GDM1 (cell line): Measurements from ENCODE around the gene REL.
"Not testable (repeated sequence)": the region's sequence is repeated elsewhere in the genome, so short reads cannot be mapped to it uniquely, and the experiment has no call there.

Source experiments
- DNase-seq: peaks from one replicate; lab custom pipeline; 2025; lab: John Stamatoyannopoulos, UW

Gene REL

DNA sequence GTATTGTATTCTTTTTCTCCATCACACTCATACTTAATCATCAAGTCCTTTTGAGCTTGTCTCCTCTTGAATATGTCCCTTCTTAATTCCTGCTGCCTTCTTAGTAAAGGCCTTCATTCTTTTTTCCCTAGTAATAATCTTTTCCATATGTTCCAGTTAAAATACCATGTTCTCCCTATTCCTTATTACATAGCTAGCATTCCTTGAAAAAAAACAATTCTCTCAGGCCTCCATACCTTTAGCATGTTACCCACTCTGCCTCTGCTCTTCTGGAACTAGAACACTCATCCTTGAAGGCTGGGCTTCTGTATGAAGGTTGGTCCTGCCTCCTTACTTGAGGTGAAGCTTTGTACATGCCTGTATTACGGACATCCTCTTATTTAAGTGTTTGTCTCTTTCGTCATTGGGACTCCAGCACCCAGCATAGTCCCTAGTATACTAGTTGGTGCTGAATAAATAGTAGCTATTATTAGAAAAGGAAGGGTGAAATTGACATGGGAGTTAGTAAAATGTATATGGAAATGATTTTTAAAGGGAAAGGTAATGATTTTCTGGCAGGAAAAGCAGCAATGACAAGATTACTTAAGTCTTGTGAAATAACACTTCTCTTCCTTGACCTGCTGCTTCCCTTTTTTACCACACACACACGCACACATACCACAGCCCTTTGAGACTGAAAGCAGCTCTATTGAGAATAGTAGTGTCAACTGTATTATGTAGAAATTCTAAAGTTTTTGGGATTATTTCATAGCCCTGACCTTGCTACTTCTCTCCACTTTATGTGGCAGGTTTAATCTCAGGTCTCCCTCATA is 45.6 kb downstream of the REL start:
- DNase-seq = peak; percentile 53

DNA sequence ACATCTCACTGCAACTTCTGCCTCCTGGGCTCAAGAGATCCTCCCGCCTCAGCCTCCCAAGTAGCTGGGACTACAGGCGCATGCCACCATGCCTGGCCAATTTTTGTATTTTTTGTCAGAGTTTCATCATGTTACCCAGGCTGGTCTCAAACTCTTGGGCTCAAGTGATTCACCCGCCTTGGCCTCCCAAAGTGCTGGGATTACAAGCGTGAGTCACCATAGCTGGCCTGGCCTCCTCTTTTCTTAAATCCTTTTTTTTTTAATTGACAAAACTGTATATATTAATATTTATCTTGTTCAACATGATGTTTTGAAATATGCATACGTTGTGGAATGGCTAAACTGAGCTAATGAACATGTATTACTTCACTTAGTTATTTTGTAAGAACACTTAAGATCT is 50.7 kb downstream of the REL start:
- not testable (repeated sequence) for DNase-seq

GRCh38 chr2:60932954-60933353 is 51.6 kb downstream of the REL start:
- no peak for DNase-seq

GRCh38 chr2:60934165-60934722 is 52.9 kb downstream of the REL start:
- no peak for DNase-seq

DNA sequence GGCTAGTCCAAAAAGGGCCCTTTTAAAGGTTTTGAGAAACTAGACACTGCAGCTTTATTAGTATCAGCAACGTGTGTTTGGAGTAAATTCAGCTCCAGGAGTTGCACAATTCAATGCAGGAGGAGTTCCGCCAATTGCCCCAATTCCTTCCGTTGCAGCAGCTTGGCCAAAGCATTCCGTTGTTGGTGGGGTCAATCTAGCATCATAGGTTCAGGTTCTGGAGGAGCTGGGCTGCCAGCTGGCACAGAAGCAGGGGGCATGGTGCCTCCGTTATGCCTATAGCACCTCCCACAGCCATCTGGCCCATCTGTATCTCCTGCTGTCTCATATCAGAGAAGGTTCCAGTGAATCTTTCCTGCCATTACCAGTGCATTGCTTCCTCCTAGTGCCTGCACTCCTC is 55.4 kb downstream of the REL start:
- DNase-seq = no peak

- DNase-seq = no peak
Measured at GRCh38 chr2:60938301-60938700, 56.9 kb downstream of the REL start.

DNA sequence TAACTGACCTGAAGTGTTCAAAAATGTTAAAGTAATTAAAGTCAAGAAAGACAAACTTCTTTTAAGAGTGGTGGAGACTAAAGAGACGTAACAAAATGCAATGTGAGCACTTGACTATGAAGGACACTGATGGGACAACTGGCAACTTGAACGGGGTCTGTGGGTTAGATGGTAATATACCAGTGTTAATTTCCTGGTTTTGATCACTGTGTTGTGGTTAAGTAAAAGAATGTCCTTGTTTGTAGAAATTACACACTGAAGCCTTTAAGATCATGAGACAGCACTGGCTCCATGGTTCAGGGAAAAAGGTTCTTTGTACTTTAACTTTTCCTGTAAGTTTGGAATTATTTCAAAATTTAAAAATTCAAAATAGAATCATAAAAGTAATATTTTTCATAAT is 58.2 kb downstream of the REL start:
- no peak for DNase-seq

- no peak for DNase-seq
Measured at GRCh38 chr2:60945341-60945740, 64.0 kb downstream of the REL start.

- no peak for DNase-seq
Measured at GRCh38 chr2:60947056-60947455, 65.7 kb downstream of the REL start.

DNA sequence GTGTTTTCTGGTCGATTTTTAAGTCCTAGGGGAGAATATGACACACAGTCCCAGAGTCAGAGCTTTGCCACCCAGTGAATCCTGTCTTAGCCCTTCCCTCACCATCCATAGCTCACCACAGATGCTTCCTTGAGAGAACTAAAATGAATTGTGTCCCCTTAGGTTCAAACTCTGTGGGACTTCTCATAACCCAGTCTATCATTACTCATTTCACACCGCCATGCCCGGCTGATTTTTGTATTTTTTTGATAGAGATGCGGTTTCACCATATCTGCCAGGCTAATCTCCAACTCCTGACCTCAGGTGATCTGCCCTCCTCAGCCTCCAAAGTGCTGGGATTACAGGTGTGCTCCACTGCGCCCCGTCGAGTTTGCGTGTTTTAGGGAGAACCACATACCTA is 66.8 kb downstream of the REL start:
- no peak for DNase-seq

DNA sequence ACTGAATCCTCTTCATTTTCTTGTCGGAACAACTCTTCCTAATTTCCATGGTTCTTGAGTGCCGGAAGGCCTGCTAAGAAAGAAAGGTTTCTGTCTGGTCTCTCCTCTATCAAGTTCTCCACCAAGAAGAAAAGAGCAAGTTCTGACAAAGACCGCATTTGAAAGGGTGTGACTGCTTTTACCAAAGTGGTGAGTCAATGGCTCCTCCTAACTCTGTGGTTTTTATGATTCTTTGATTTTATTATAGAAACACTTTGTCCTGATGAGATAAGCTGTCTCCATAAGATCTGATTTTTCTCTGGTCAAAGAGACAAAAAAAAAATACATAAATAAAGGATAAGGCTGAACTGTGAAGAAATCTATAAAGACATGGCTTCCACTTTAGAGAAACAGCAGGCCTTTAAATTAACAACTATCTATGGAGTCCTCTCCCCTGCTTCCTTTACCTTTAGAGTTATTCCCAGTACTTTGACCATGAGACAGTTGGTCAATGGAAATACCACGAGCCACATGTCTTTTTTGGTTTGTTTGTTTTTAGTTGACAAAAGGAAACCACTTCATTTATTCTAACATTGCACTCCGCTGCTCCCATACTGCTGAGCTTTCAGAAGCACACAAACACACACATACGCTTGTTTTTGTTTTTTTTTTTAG is 67.7 kb downstream of the REL start:
- no peak for DNase-seq

DNA sequence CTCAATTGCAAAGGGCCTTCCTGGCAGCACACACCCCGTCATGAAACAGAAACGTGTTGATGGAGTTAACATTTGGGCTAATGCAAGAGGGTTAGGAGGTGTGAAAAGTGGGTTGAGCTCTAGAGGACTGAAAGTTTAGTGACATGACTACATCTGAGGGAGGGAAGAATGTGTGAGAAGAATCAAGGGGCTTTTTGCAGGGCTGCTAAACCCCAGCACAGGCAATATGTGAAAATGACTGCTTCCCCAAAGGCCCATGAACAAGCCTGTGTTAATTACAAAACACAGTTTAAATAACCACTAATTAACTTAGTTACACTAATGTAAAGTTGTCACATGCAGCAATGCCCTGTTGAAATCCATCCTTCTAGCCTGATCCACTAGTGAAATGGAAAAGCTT is 72.8 kb downstream of the REL start:
- no peak for DNase-seq

DNA sequence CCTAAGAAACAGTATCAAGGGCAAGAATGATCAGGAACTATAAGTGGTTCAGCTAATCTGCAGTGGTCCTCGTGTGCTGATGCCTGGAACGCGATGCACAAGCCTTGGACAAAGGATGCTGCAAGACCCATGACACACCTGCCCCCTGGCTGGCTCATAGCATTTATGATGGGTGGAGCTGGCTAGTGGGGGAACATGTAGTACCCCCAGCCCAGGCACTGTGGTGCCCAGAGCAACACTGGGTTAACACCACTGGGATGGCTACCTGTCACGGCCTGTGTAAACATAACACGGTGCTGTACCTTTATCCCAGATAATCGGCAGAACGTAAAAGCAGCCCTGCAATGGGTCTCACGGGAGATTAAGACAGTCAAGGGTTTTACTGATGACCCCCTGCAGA is 75.8 kb downstream of the REL start:
- DNase-seq = no peak

GRCh38 chr2:60957643-60958042 is 76.3 kb downstream of the REL start:
- DNase-seq = no peak

DNA sequence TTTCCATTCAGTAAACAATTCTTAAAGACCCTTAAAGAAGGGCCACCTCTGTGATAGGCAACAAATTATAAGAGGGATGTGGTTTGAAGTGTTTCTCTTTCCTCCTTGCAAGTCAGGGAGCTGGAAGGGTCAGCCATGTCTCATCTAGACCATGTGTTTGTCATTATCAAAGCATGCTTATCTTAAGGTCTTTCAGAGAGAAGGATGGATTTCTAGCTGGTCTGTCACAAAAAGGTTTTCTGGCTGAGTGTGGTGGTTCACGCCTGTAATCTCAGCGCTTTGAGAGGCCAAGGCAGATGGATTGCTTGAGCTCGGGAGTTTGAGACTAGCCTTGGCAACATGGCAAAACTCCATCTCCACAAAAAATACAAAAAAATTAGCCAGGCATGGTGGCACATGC is 77.0 kb downstream of the REL start:
- no peak for DNase-seq

GRCh38 chr2:60958800-60959199 is 77.4 kb downstream of the REL start:
- DNase-seq = no peak

- DNase-seq = no peak
Measured at GRCh38 chr2:60959501-60959900, 78.1 kb downstream of the REL start.

- no peak for DNase-seq
Measured at GRCh38 chr2:60960706-60961105, 79.3 kb downstream of the REL start.

DNA sequence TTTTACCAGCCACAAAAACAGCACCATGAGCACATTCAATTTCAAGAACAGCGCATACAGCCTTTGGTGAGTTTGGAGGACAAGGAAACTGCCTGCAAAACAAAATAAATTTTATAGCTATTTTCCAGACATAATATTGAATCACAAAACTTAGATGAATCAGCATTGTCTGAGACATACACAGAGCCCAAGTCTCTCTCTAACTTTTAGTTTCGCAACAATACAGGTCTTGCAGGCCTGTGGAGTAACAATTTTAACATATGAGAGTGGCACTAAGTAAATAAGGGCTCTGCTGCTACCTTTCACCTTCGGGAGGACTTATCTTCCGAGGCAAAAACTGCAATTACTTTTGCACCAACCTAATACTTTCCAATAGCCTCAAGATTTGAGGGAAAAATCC is 80.1 kb downstream of the REL start:
- DNase-seq = no peak

DNA sequence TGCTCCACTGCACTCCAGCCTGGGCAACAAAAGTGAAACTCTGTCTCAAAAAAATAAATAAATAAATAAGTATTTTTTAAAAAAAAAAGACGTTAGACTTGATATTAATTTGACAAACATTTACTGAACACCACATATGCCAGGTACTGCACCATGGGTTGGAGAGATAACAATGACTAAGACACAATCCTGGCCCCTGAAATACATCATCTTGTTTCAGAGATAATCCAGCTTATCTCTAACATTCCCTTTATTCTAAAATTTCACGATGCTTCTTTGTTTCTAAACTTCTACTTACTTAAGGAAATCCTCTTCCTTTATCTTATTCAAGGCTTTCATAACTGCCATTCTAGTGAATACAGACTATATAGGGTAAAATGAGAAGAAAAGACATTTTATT is 81.2 kb downstream of the REL start:
- no peak for DNase-seq

- DNase-seq = no peak
Measured at GRCh38 chr2:60963190-60963589, 81.8 kb downstream of the REL start.

- no peak for DNase-seq
Measured at GRCh38 chr2:60964651-60965498, 83.5 kb downstream of the REL start.

DNA sequence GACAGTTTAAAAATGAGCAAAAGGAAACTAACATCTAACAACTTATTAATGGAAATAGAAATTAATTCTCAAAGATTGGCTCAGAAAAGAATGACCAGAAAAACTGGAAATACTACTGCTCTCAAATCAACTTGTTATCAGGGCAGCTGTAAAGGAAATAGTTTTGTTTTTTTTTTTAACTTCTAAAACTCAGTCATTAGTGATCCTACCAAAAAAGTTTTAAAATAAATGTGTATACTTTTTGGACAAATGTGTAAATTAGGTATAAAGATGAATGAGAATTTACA is 84.1 kb downstream of the REL start:
- no peak for DNase-seq
